ENCODE data around the gene ATP8A2. TPM values are rescaled to one million over a fixed set of nuclear protein-coding genes. Genes with fewer than 3 reads are reported as not detected.

Gene ATP8A2
- total RNA-seq, 4 donors from 2014 or later: 0.29 to 0.65 (median 0.46) TPM

- TF ChIP-seq POLR2A (IDR thresholded peaks at IDR 0.05; ENCODE audit: low read depth) (no peak), CTCF (IDR thresholded peaks at IDR 0.05) (no peak), POLR2AphosphoS5 (IDR thresholded peaks at IDR 0.05) (no peak), EP300 (IDR thresholded peaks at IDR 0.05) (no peak)
- 55% methylated on average over 3 of the region's 3 CpGs for WGBS
- peak; percentile 62 for DNase-seq (ENCODE audit: extremely low spot score)
- no peak overlapping the region for H3K27ac ChIP-seq (replicated peaks in 1 of 4)
- H3K36me3 ChIP-seq: no peaks in the 10 kb centered on the region
- no peak overlapping the region for H3K4me3 ChIP-seq
- no peaks in the 10 kb centered on the region for H3K4me1 ChIP-seq
- intact Hi-C loops (cut with DNase I): no loop called here
- peaks cover 0 to 10% (median 0%) of the 10 kb centered on the region in 4 donors for H3K27me3 ChIP-seq
- peaks cover 0 to 3% (median 0%) of the 10 kb centered on the region in 4 donors for H3K9me3 ChIP-seq
Measured at GRCh38 chr13:26041444-26041843, 669.7 kb downstream of the ATP8A2 start.

- TF ChIP-seq EP300 (IDR thresholded peaks at IDR 0.05) (no peak), CTCF (IDR thresholded peaks at IDR 0.05) (no peak), POLR2A (IDR thresholded peaks at IDR 0.05; ENCODE audit: low read depth) (no peak), POLR2AphosphoS5 (IDR thresholded peaks at IDR 0.05) (no peak)
- Histone ChIP-seq H3K4me3 (no peak overlapping the region), H3K27ac (replicated peaks in 1 of 4) (no peak overlapping the region), H3K9me3 (no peaks in the 10 kb centered on the region), H3K36me3 (no peaks in the 10 kb centered on the region), H3K27me3 (peaks cover 0 to 17% (median 1%) of the 10 kb centered on the region in 4 donors), H3K4me1 (no peaks in the 10 kb centered on the region)
- intact Hi-C loops (cut with DNase I): no loop called here
- DNase-seq (ENCODE audit: extremely low spot score): no peak
- WGBS: 86% methylated on average over 1 of the region's 1 CpG
Measured at GRCh38 chr13:26042785-26043184, 671.0 kb downstream of the ATP8A2 start.

GRCh38 chr13:26045142-26045541 lies 673.4 kb downstream of the ATP8A2 start:
- intact Hi-C loops (cut with DNase I): no loop called here
- no peak overlapping the region for H3K27ac ChIP-seq (replicated peaks in 1 of 4)
- peaks cover 0 to 10% (median 10%) of the 10 kb centered on the region in 4 donors for H3K4me1 ChIP-seq
- H3K27me3 ChIP-seq: peaks cover 0 to 40% (median 19%) of the 10 kb centered on the region in 4 donors
- 86% methylated on average over 2 of the region's 2 CpGs for WGBS
- no peaks in the 10 kb centered on the region for H3K9me3 ChIP-seq
- TF ChIP-seq CTCF (IDR thresholded peaks at IDR 0.05): no peak
- no peak for TF ChIP-seq POLR2A (IDR thresholded peaks at IDR 0.05; ENCODE audit: low read depth)
- no peak for TF ChIP-seq EP300 (IDR thresholded peaks at IDR 0.05)
- no peak for TF ChIP-seq POLR2AphosphoS5 (IDR thresholded peaks at IDR 0.05)
- no peaks in the 10 kb centered on the region for H3K36me3 ChIP-seq
- H3K4me3 ChIP-seq: no peak overlapping the region
- no peak for DNase-seq (ENCODE audit: extremely low spot score)

- peak; percentile 57 for DNase-seq (ENCODE audit: extremely low spot score)
- Histone ChIP-seq H3K27me3 (peaks cover 0 to 55% (median 31%) of the 10 kb centered on the region in 4 donors), H3K27ac (replicated peaks in 1 of 4) (no peak overlapping the region), H3K36me3 (no peaks in the 10 kb centered on the region), H3K4me3 (no peak overlapping the region), H3K4me1 (peaks cover 7 to 25% (median 23%) of the 10 kb centered on the region in 4 donors), H3K9me3 (no peaks in the 10 kb centered on the region)
- intact Hi-C loops (cut with DNase I): no loop called here
- no peak for TF ChIP-seq EP300 (IDR thresholded peaks at IDR 0.05)
- WGBS: 91% methylated on average over 7 of the region's 16 CpGs
Measured at GRCh38 chr13:26046639-26047038, 674.9 kb downstream of the ATP8A2 start.

- Histone ChIP-seq H3K4me1 (peaks cover 8 to 29% (median 27%) of the 10 kb centered on the region in 4 donors), H3K27ac (replicated peaks in 1 of 4) (no peak overlapping the region), H3K36me3 (no peaks in the 10 kb centered on the region), H3K4me3 (no peak overlapping the region), H3K27me3 (peaks cover 0 to 59% (median 32%) of the 10 kb centered on the region in 4 donors), H3K9me3 (no peaks in the 10 kb centered on the region)
- intact Hi-C loops (cut with DNase I): no loop called here
- WGBS: 96% methylated on average over 4 of the region's 4 CpGs
- peak; percentile 55 for DNase-seq (ENCODE audit: extremely low spot score)
- TF ChIP-seq CTCF (IDR thresholded peaks at IDR 0.05) (no peak), POLR2A (IDR thresholded peaks at IDR 0.05; ENCODE audit: low read depth) (no peak), POLR2AphosphoS5 (IDR thresholded peaks at IDR 0.05) (no peak), EP300 (IDR thresholded peaks at IDR 0.05) (no peak)
Measured at GRCh38 chr13:26047040-26047439, 675.3 kb downstream of the ATP8A2 start.
